ENCODE data around the gene BNIP3.

The BNIP3 gene

GRCh38 chr10:132016514-132016913, 34.8 kb upstream of the BNIP3 start:
- Histone ChIP-seq H3K4me3 (replicated peaks; ENCODE audit: low read depth, low read length) (no peak overlapping the region), H3K27me3 (replicated peaks; ENCODE audit: control insufficient read depth, insufficient read depth, low read length) (no peaks in the 10 kb centered on the region), H3K36me3 (ENCODE audit: control insufficient read depth, insufficient read depth, low read length) (no peaks in the 10 kb centered on the region)
- no peak for DNase-seq (ENCODE audit: extremely low read depth, insufficient read length)
- no peak for TF ChIP-seq CTCF (IDR thresholded peaks at IDR 0.05; ENCODE audit: insufficient read depth, low read length, poor library complexity, severe bottlenecking)

GRCh38 chr10:132011445-132011844, 29.7 kb upstream of the BNIP3 start:
- TF ChIP-seq CTCF (IDR thresholded peaks at IDR 0.05; ENCODE audit: insufficient read depth, low read length, poor library complexity, severe bottlenecking): no peak
- DNase-seq (ENCODE audit: extremely low read depth, insufficient read length): no peak
- H3K4me3 ChIP-seq (replicated peaks; ENCODE audit: low read depth, low read length): no peak overlapping the region
- H3K36me3 ChIP-seq (ENCODE audit: control insufficient read depth, insufficient read depth, low read length): no peaks in the 10 kb centered on the region
- H3K27me3 ChIP-seq (replicated peaks; ENCODE audit: control insufficient read depth, insufficient read depth, low read length): no peaks in the 10 kb centered on the region

- Histone ChIP-seq H3K27me3 (replicated peaks; ENCODE audit: control insufficient read depth, insufficient read depth, low read length) (no peaks in the 10 kb centered on the region), H3K4me3 (replicated peaks; ENCODE audit: low read depth, low read length) (no peak overlapping the region), H3K36me3 (ENCODE audit: control insufficient read depth, insufficient read depth, low read length) (no peaks in the 10 kb centered on the region)
- no peak for DNase-seq (ENCODE audit: extremely low read depth, insufficient read length)
- TF ChIP-seq CTCF (IDR thresholded peaks at IDR 0.05; ENCODE audit: insufficient read depth, low read length, poor library complexity, severe bottlenecking): no peak
Observed at GRCh38 chr10:132011024-132011423, 29.3 kb upstream of the BNIP3 start.

GRCh38 chr10:132010483-132010882, 28.8 kb upstream of the BNIP3 start:
- TF ChIP-seq CTCF (IDR thresholded peaks at IDR 0.05; ENCODE audit: insufficient read depth, low read length, poor library complexity, severe bottlenecking): no peak
- no peaks in the 10 kb centered on the region for H3K36me3 ChIP-seq (ENCODE audit: control insufficient read depth, insufficient read depth, low read length)
- H3K4me3 ChIP-seq (replicated peaks; ENCODE audit: low read depth, low read length): no peak overlapping the region
- DNase-seq (ENCODE audit: extremely low read depth, insufficient read length): no peak
- H3K27me3 ChIP-seq (replicated peaks; ENCODE audit: control insufficient read depth, insufficient read depth, low read length): no peaks in the 10 kb centered on the region

GRCh38 chr10:132009575-132009974, 27.9 kb upstream of the BNIP3 start:
- Histone ChIP-seq H3K36me3 (ENCODE audit: control insufficient read depth, insufficient read depth, low read length) (no peaks in the 10 kb centered on the region), H3K27me3 (replicated peaks; ENCODE audit: control insufficient read depth, insufficient read depth, low read length) (no peaks in the 10 kb centered on the region), H3K4me3 (replicated peaks; ENCODE audit: low read depth, low read length) (no peak overlapping the region)
- DNase-seq (ENCODE audit: extremely low read depth, insufficient read length): no peak
- no peak for TF ChIP-seq CTCF (IDR thresholded peaks at IDR 0.05; ENCODE audit: insufficient read depth, low read length, poor library complexity, severe bottlenecking)

GRCh38 chr10:132007681-132008080, 26.0 kb upstream of the BNIP3 start:
- Histone ChIP-seq H3K27me3 (replicated peaks; ENCODE audit: control insufficient read depth, insufficient read depth, low read length) (no peaks in the 10 kb centered on the region), H3K36me3 (ENCODE audit: control insufficient read depth, insufficient read depth, low read length) (no peaks in the 10 kb centered on the region), H3K4me3 (replicated peaks; ENCODE audit: low read depth, low read length) (no peak overlapping the region)
- no peak for TF ChIP-seq CTCF (IDR thresholded peaks at IDR 0.05; ENCODE audit: insufficient read depth, low read length, poor library complexity, severe bottlenecking)
- DNase-seq (ENCODE audit: extremely low read depth, insufficient read length): no peak

All from GM06990 (cell line).